HEK293T (cell line): ENCODE measurements around the gene TFB2M.
"Not testable (repeated sequence)": the region's sequence is repeated elsewhere in the genome, so short reads cannot be mapped to it uniquely, and the experiment has no call there.

Source experiments
- CTCF ChIA-PET: fragments of 350-600 bp; formaldehyde crosslinking; extraction: SDS; loops from one replicate; lab custom pipeline; 2021; ENCODE audit warnings: antibody characterized with exemption, inconsistent platforms; lab: Yijun Ruan, JAX
- POLR2A ChIA-PET: fragments of 350-600 bp; formaldehyde crosslinking; extraction: SDS; loops from one replicate; lab custom pipeline; 2020; ENCODE audit warnings: antibody characterized with exemption, inconsistent platforms; lab: Yijun Ruan, JAX
- DNase-seq: peaks from one replicate; pipeline ENCODE4 v3.0.0; 2012; ENCODE audit warnings: mixed read lengths; ENCODE audit errors: extremely low spot score
- ARNT ChIP-seq: fragments of 450-650 bp; IDR thresholded peaks from 2 replicates; pipeline ENCODE4 v1.6.1; 2017; ENCODE audit warnings: mild to moderate bottlenecking
- BHLHE40 ChIP-seq: fragments of 450-650 bp; IDR thresholded peaks from 2 replicates; pipeline ENCODE4 v1.6.1; 2016; ENCODE audit warnings: mild to moderate bottlenecking, moderate library complexity, borderline replicate concordance
- CTBP1 ChIP-seq: fragments of 450-650 bp; IDR thresholded peaks from 2 replicates; pipeline ENCODE4 v1.6.1; 2016; ENCODE audit warnings: borderline replicate concordance
- ELF4 ChIP-seq: fragments of 450-650 bp; IDR thresholded peaks from 2 replicates; pipeline ENCODE4 v1.6.1; 2017; ENCODE audit warnings: antibody characterized with exemption
- FOXA1 ChIP-seq: fragments of 450-650 bp; IDR thresholded peaks from 2 replicates; pipeline ENCODE4 v1.6.1; 2016; ENCODE audit warnings: mild to moderate bottlenecking
- FOXK2 ChIP-seq: fragments of 450-650 bp; IDR thresholded peaks from 2 replicates; pipeline ENCODE4 v1.6.1; 2016; ENCODE audit warnings: mild to moderate bottlenecking
- FOXM1 ChIP-seq: fragments of 450-650 bp; IDR thresholded peaks from 2 replicates; pipeline ENCODE4 v1.6.1; 2017; ENCODE audit warnings: mild to moderate bottlenecking, borderline replicate concordance
- HDGF ChIP-seq: fragments of 450-650 bp; IDR thresholded peaks from 2 replicates; pipeline ENCODE4 v1.6.1; 2017; ENCODE audit warnings: antibody characterized with exemption, borderline replicate concordance
- L3MBTL2 ChIP-seq: fragments of 450-650 bp; conservative IDR thresholded peaks from 2 replicates; pipeline ENCODE4 v1.6.1; 2016; ENCODE audit warnings: mild to moderate bottlenecking
- LEF1 ChIP-seq: fragments of 450-650 bp; IDR thresholded peaks from 2 replicates; pipeline ENCODE4 v1.6.1; 2017; ENCODE audit warnings: mild to moderate bottlenecking, borderline replicate concordance
- NFRKB ChIP-seq: fragments of 450-650 bp; IDR thresholded peaks from 2 replicates; pipeline ENCODE4 v1.6.1; 2016; ENCODE audit warnings: mild to moderate bottlenecking, moderate library complexity
- PKNOX1 ChIP-seq: fragments of 450-650 bp; IDR thresholded peaks from 2 replicates; pipeline ENCODE4 v1.6.1; 2016
- SP1 ChIP-seq: fragments of 450-650 bp; IDR thresholded peaks from 2 replicates; pipeline ENCODE4 v1.6.1; 2017
- SUZ12 ChIP-seq: fragments of 450-650 bp; IDR thresholded peaks from 2 replicates; pipeline ENCODE4 v1.6.1; 2016; ENCODE audit warnings: mild to moderate bottlenecking
- TARDBP ChIP-seq: fragments of 450-650 bp; IDR thresholded peaks from 2 replicates; pipeline ENCODE4 v1.6.1; 2016
- ZNF384 ChIP-seq: fragments of 450-650 bp; IDR thresholded peaks from 2 replicates; pipeline ENCODE4 v1.6.1; 2016

Gene TFB2M

GRCh38 chr1:246569248-246570238 lies 3.5 kb upstream of the TFB2M start:
- TF ChIP-seq LEF1 (no peak), NFRKB (no peak), FOXK2 (no peak), FOXM1 (no peak), ARNT (no peak), TARDBP (no peak), FOXA1 (no peak), HDGF (no peak), PKNOX1 (no peak), BHLHE40 (no peak), ZNF384 (no peak), ELF4 (no peak), SP1 (no peak), CTBP1 (no peak), SUZ12 (no peak), L3MBTL2 (no peak)
- CTCF ChIA-PET, result no interaction called here
- no peak for DNase-seq
- POLR2A ChIA-PET, result no interaction called here

- ChIA-PET CTCF (no interaction called here), POLR2A (no interaction called here)
- no peak for TF ChIP-seq LEF1
- no peak for TF ChIP-seq HDGF
- TF ChIP-seq SUZ12, result no peak
- TF ChIP-seq FOXM1, result no peak
- no peak for TF ChIP-seq PKNOX1
- DNase-seq, result no peak
Observed at GRCh38 chr1:246567646-246568235, 1.7 kb upstream of the TFB2M start.

- no peak for DNase-seq
- CTCF ChIA-PET, result no interaction called here
- TF ChIP-seq SUZ12 (no peak), FOXM1 (no peak), SP1 (no peak), NFRKB (no peak), ZNF384 (no peak), HDGF (no peak)
- POLR2A ChIA-PET, result no interaction called here
Observed at GRCh38 chr1:246566813-246567645, 968 bp upstream of the TFB2M start.

GRCh38 chr1:246565751-246566127 lies 322 bp downstream of the TFB2M start:
- DNase-seq, result peak; percentile 13
- POLR2A ChIA-PET, result no interaction called here

GRCh38 chr1:246564839-246565750 lies 966 bp downstream of the TFB2M start:
- DNase-seq, result no peak
- TF ChIP-seq NFRKB (no peak), SUZ12 (no peak), FOXM1 (no peak), SP1 (no peak), PKNOX1 (no peak), FOXA1 (no peak)
- ChIA-PET POLR2A (no interaction called here), CTCF (no interaction called here)

More at GRCh38 chr1:246565751-246566127, 322 bp downstream of the TFB2M start:
- CTCF ChIA-PET, result no interaction called here
- no peak for TF ChIP-seq ARNT
- no peak for TF ChIP-seq FOXA1
- TF ChIP-seq HDGF, result no peak
- no peak for TF ChIP-seq SUZ12
- no peak for TF ChIP-seq ELF4
- no peak for TF ChIP-seq TARDBP
- no peak for TF ChIP-seq BHLHE40
- TF ChIP-seq SP1, result no peak
- TF ChIP-seq LEF1, result no peak
- no peak for TF ChIP-seq CTBP1
- no peak for TF ChIP-seq ZNF384
- no peak; the same call in 1 of the 2 replicates for TF ChIP-seq L3MBTL2

GRCh38 chr1:246560833-246561232 lies 5.2 kb downstream of the TFB2M start:
- CTCF ChIA-PET, POLR2A ChIA-PET, DNase-seq: not testable (repeated sequence)
